Daoy (cell line): ENCODE measurements around the gene ARAP1. TPM values are rescaled to one million over a fixed set of nuclear protein-coding genes. Genes with fewer than 3 reads are reported as not detected.

Experiments
- DNase-seq: peaks from one replicate; pipeline ENCODE4 v3.0.0-alpha.2; 2015; ENCODE audit warnings: low read depth
- total RNA-seq: library from RNA; depleted of rRNA; stranded (reverse); fragments of >200 nt; shearing (Covaris generic); gene quantifications from 2 replicates; pipeline ENCODE4 v1.2.3, GENCODE V29; 2014

Gene ARAP1
- total RNA-seq, 1 experiment from 2014 or later: 55.7 TPM

GRCh38 chr11:72685560-72686480 is 66.4 kb downstream of the ARAP1 start:
- DNase-seq: no peak

GRCh38 chr11:72684236-72684912 is 67.8 kb downstream of the ARAP1 start:
- peak; percentile 66 for DNase-seq

- DNase-seq: peak; percentile 61
These were observed 68.4 kb downstream of the ARAP1 start for GRCh38 chr11:72683782-72684200.

- no peak for DNase-seq
These were observed 69.4 kb downstream of the ARAP1 start for GRCh38 chr11:72682858-72683243.

- DNase-seq: no peak
These were observed 69.9 kb downstream of the ARAP1 start for GRCh38 chr11:72682238-72682857.

GRCh38 chr11:72681226-72682153 is 70.7 kb downstream of the ARAP1 start:
- DNase-seq: no peak

GRCh38 chr11:72680624-72681158 is 71.5 kb downstream of the ARAP1 start:
- DNase-seq: no peak

GRCh38 chr11:72679869-72680268 is 72.3 kb downstream of the ARAP1 start:
- DNase-seq: no peak

GRCh38 chr11:72678524-72678923 is 73.7 kb downstream of the ARAP1 start:
- DNase-seq: no peak

GRCh38 chr11:72676861-72677341 is 75.3 kb downstream of the ARAP1 start:
- peak; percentile 57 for DNase-seq

- no peak for DNase-seq
These were observed 77.0 kb downstream of the ARAP1 start for GRCh38 chr11:72675221-72675620.

GRCh38 chr11:72673943-72674828 is 78.0 kb downstream of the ARAP1 start, which contains the start of gene PDE2A:
Gene PDE2A, minus strand, starts transcription at chr11:72674422. Its CDS starts 215 bp downstream, at chr11:72674207.
- no peak for DNase-seq

- DNase-seq: no peak
These were observed 78.8 kb downstream of the ARAP1 start for GRCh38 chr11:72673284-72673942.

GRCh38 chr11:72672597-72673238 is 79.5 kb downstream of the ARAP1 start:
- no peak for DNase-seq

GRCh38 chr11:72671152-72672099 is 80.8 kb downstream of the ARAP1 start:
- DNase-seq: no peak

- DNase-seq: no peak
These were observed 82.2 kb downstream of the ARAP1 start for GRCh38 chr11:72670041-72670440.

- DNase-seq: no peak
These were observed 82.7 kb downstream of the ARAP1 start for GRCh38 chr11:72669527-72669926.
